Adrenal gland (tissue), 5 donors: ENCODE data around the gene MAT2A.

Experiments
- CTCF ChIP-seq, 6 experiments: fragments of 450-650 bp in 4 of 6; fragments of 200-600 bp in 2 of 6; sonication (generic) in 1 of 6; IDR thresholded peaks; 1 replicate in 5 of 6; 2 replicates in 1 of 6; pipeline versions ENCODE4 v1.5.1 to v1.8.0; 2016 to 2021; ENCODE audit warnings: antibody characterized with exemption in 6 of 6, mild to moderate bottlenecking in 2 of 6, moderate library complexity in 1 of 6
- POLR2A ChIP-seq, 2 donors: fragments of 450-650 bp; IDR thresholded peaks; one replicate each; pipeline ENCODE4 v1.6.1; 2017; ENCODE audit warnings: antibody characterized with exemption in 2 of 2, mild to moderate bottlenecking in 2 of 2, moderate library complexity in 1 of 2
- donor health status: DM: no; HTN: no; CAD: no.

GRCh38 chr2:85577063-85577385 lies 38.1 kb downstream of the MAT2A start:
- TF ChIP-seq CTCF (IDR thresholded peaks at IDR 0.05) (no peak), POLR2A (IDR thresholded peaks at IDR 0.05) (no peak)
